ENCODE measurements around the gene TMEM232.

The TMEM232 gene

GRCh38 chr5:110507972-110508371 lies 218.5 kb downstream of the TMEM232 start:
- no peak for DNase-seq

GRCh38 chr5:110506378-110506777 lies 220.1 kb downstream of the TMEM232 start:
- no peak for DNase-seq

- no peak for DNase-seq
These were observed 230.2 kb downstream of the TMEM232 start for GRCh38 chr5:110496276-110496675.

- no peak for DNase-seq
These were observed 234.0 kb downstream of the TMEM232 start for GRCh38 chr5:110492446-110492845.

GRCh38 chr5:110478895-110479294 lies 247.6 kb downstream of the TMEM232 start:
- DNase-seq, result no peak

- no peak for DNase-seq
These were observed 248.6 kb downstream of the TMEM232 start for GRCh38 chr5:110477911-110478310.

- DNase-seq, result no peak
These were observed 250.3 kb downstream of the TMEM232 start for GRCh38 chr5:110476164-110476563.

- DNase-seq, result no peak
These were observed 250.9 kb downstream of the TMEM232 start for GRCh38 chr5:110475529-110475928.

GRCh38 chr5:110469486-110469885 lies 257.0 kb downstream of the TMEM232 start:
- no peak for DNase-seq

- DNase-seq, result no peak
These were observed 263.4 kb downstream of the TMEM232 start for GRCh38 chr5:110463106-110463505.

GRCh38 chr5:110460837-110461236 lies 265.6 kb downstream of the TMEM232 start:
- no peak for DNase-seq

- DNase-seq, result no peak
These were observed 268.2 kb downstream of the TMEM232 start for GRCh38 chr5:110458313-110458712.

- DNase-seq, result no peak
These were observed 283.6 kb downstream of the TMEM232 start for GRCh38 chr5:110442856-110443255.

GRCh38 chr5:110441035-110441434 lies 285.4 kb downstream of the TMEM232 start:
- DNase-seq, result no peak

GRCh38 chr5:110440058-110440457 lies 286.4 kb downstream of the TMEM232 start:
- no peak for DNase-seq

- no peak for DNase-seq
These were observed 287.2 kb downstream of the TMEM232 start for GRCh38 chr5:110439296-110439695.

GRCh38 chr5:110435207-110435606 lies 291.3 kb downstream of the TMEM232 start:
- DNase-seq, result no peak

GRCh38 chr5:110431603-110432002 lies 294.9 kb downstream of the TMEM232 start:
- DNase-seq, result no peak

GRCh38 chr5:110414360-110414759 lies 312.1 kb downstream of the TMEM232 start:
- DNase-seq, result no peak

- no peak for DNase-seq
These were observed 312.6 kb downstream of the TMEM232 start for GRCh38 chr5:110413856-110414255.

GRCh38 chr5:110409571-110409970 lies 316.9 kb downstream of the TMEM232 start:
- no peak for DNase-seq

GRCh38 chr5:110402562-110402961 lies 323.9 kb downstream of the TMEM232 start:
- DNase-seq, result no peak

GRCh38 chr5:110401881-110402280 lies 324.6 kb downstream of the TMEM232 start:
- no peak for DNase-seq

GRCh38 chr5:110398951-110399350 lies 327.5 kb downstream of the TMEM232 start:
- DNase-seq, result no peak

GRCh38 chr5:110397281-110397680 lies 329.2 kb downstream of the TMEM232 start:
- DNase-seq, result no peak

- DNase-seq, result no peak
These were observed 339.7 kb downstream of the TMEM232 start for GRCh38 chr5:110386782-110387181.

Data from KG1 (cell line).